Lung (tissue), 12 donors: ENCODE measurements around the gene HEMK1. TPM values are rescaled to one million over a fixed set of nuclear protein-coding genes. Genes with fewer than 3 reads are reported as not detected.

Source experiments
- ATAC-seq: fragments of 200-7000 bp; cut with Tn5 transposase; one replicate; pipeline ENCODE4 v1.9.1; 2020; ENCODE audit warnings: moderate number of reproducible peaks; ENCODE audit not compliant: insufficient read depth, low FRiP score
- DNase-seq, 3 donors: peaks; one replicate each; pipeline ENCODE4 v3.0.0-alpha.2; 2013 to 2017
- H3K27ac ChIP-seq, 2 donors: one replicate each; pipeline ENCODE4 v1.5.1; 2013; ENCODE audit warnings: mild to moderate bottlenecking in 2 of 2, moderate library complexity in 2 of 2, control low read depth in 1 of 2, inconsistent platforms in 1 of 2, low read depth in 1 of 2, low read length in 1 of 2
- H3K27me3 ChIP-seq, 3 donors: one replicate each; pipeline ENCODE4 v1.5.1; 2013; ENCODE audit warnings: low read length in 2 of 3; ENCODE audit not compliant: control insufficient read depth in 3 of 3, insufficient read depth in 3 of 3
- H3K36me3 ChIP-seq, 4 donors: one replicate each; pipeline ENCODE4 v1.5.1; 2013; ENCODE audit warnings: low read length in 4 of 4, mild to moderate bottlenecking in 1 of 4, moderate library complexity in 1 of 4; ENCODE audit not compliant: control insufficient read depth in 4 of 4, insufficient read depth in 4 of 4
- H3K4me1 ChIP-seq, 5 donors: one replicate each; pipeline ENCODE4 v1.5.1; 2013; ENCODE audit warnings: low read length in 5 of 5, mild to moderate bottlenecking in 2 of 5, moderate library complexity in 1 of 5; ENCODE audit not compliant: control insufficient read depth in 5 of 5, insufficient read depth in 5 of 5
- H3K4me3 ChIP-seq: one replicate; pipeline ENCODE4 v1.5.1; 2013; ENCODE audit warnings: mild to moderate bottlenecking, control low read depth, moderate library complexity
- H3K9ac ChIP-seq, 2 donors: one replicate each; pipeline ENCODE4 v1.5.1; 2013; ENCODE audit warnings: low read length in 2 of 2, control low read depth in 1 of 2; ENCODE audit not compliant: insufficient read depth in 1 of 2
- H3K9me3 ChIP-seq, 4 donors: one replicate each; pipeline ENCODE4 v1.5.1; 2013; ENCODE audit warnings: low read length in 3 of 4, mild to moderate bottlenecking in 1 of 4, moderate library complexity in 1 of 4; ENCODE audit not compliant: control insufficient read depth in 4 of 4, insufficient read depth in 3 of 4
- whole genome bisulfite sequencing, 2 donors: extraction: QIAGEN DNeasy Blood & Tissue Kit; methylation state at CpG; one replicate each; pipeline ENCODE4 v1.1.7; 2013; 5-methylcytosine and 5-hydroxymethylcytosine counted together
- polyA plus RNA-seq, 2 donors: library from polyadenylated mRNA; stranded (reverse); fragments of 200-250 nt; gene quantifications; one replicate each; pipeline ENCODE4 v1.2.1, GENCODE V29; 2013
- total RNA-seq, 2 donors: library from RNA; depleted of rRNA in 1 of 2; stranded (reverse); fragments of >200 nt in 1 of 2; gene quantifications; one replicate each; pipeline ENCODE4 v1.2.1, GENCODE V29; 2014 to 2021
- TF ChIP-seq, protein P1 (sequence below): IDR thresholded peaks from 2 replicates; pipeline ENCODE4 v1.5.1; 2012; ENCODE audit warnings: mild to moderate bottlenecking; ENCODE audit errors: control extremely low read depth, extremely low read depth
- donor health status: control.
- donor health status: control.
- donor health status: Bipolar disorder and iron deficiency.
- donor health status: healthy.
- donor health status: DM: yes; HTN: yes; CAD: no.

The HEMK1 gene
- total and polyA plus RNA-seq, 4 donors, result 16.0 to 28.0 (median 18.7) TPM

DNA sequence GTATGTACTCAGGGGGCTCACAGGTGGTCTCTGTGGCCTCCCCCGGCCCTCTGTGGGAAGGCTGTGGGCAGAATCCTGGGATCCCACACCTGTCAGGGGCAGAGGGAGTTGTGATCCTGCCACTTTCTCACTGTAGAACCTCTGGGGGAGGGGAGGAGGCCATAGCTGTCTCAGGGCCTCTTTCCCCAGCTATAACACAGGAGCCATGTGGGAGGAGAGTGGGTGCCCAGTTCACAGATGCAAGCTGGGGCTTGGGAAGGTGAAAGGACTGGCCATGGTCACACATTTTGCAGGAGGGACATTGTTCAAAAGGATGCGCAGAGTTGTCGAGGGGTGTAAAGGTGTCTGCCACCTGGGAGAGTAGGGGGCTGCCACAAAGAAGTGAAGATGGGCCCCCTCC lies 59.3 kb downstream of the HEMK1 start:
- Histone ChIP-seq H3K4me1 (peaks cover 0 to 37% (median 19%) of the 10 kb centered on the region in 5 donors), H3K36me3 (peaks cover 0 to 5% (median 2%) of the 10 kb centered on the region in 4 donors), H3K9ac (no peak overlapping the region), H3K27me3 (no peaks in the 10 kb centered on the region), H3K4me3 (no peak overlapping the region), H3K9me3 (no peaks in the 10 kb centered on the region), H3K27ac (peak overlapping the region in 1 of 2 donors; percentile 63)
- WGBS, 2 donors, result 94 to 95% methylated on average over 3 of the region's 3 CpGs
- DNase-seq (no peak), ATAC-seq (no peak)
- TF ChIP-seq, protein P1, sequence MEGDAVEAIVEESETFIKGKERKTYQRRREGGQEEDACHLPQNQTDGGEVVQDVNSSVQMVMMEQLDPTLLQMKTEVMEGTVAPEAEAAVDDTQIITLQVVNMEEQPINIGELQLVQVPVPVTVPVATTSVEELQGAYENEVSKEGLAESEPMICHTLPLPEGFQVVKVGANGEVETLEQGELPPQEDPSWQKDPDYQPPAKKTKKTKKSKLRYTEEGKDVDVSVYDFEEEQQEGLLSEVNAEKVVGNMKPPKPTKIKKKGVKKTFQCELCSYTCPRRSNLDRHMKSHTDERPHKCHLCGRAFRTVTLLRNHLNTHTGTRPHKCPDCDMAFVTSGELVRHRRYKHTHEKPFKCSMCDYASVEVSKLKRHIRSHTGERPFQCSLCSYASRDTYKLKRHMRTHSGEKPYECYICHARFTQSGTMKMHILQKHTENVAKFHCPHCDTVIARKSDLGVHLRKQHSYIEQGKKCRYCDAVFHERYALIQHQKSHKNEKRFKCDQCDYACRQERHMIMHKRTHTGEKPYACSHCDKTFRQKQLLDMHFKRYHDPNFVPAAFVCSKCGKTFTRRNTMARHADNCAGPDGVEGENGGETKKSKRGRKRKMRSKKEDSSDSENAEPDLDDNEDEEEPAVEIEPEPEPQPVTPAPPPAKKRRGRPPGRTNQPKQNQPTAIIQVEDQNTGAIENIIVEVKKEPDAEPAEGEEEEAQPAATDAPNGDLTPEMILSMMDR, result no peak

DNA sequence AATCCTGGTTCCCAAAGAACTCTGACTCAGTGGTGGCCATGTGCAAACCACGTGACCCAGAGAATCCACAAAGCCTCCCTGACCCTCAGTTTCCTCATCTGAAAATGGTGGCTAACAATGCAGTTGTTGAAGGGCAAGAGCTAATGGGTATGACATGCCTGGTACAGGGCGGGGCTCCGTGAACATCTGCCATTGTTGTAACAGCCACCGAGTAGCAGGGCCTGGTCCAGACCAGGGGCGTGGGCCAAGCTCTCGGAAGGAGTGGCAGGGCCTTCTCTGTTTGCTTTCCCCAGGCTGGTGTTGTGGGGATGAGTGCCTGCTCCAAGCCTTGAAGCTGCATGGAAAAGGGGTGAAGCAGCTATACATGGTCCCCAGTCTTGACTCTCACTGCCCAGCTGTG lies 61.1 kb downstream of the HEMK1 start:
- no peaks in the 10 kb centered on the region for H3K27me3 ChIP-seq
- H3K4me1 ChIP-seq, result peaks cover 0 to 30% (median 5%) of the 10 kb centered on the region in 5 donors
- WGBS, 2 donors, result 85 to 87% methylated on average over 6 of the region's 6 CpGs
- ATAC-seq, result no peak
- no peak overlapping the region for H3K4me3 ChIP-seq
- no peaks in the 10 kb centered on the region for H3K9me3 ChIP-seq
- peak overlapping the region in 1 of 2 donors; percentile 42 for H3K27ac ChIP-seq
- H3K36me3 ChIP-seq, result peaks cover 0 to 5% (median 2%) of the 10 kb centered on the region in 4 donors
- H3K9ac ChIP-seq, result no peak overlapping the region
- no peak for DNase-seq
- TF ChIP-seq, protein P1, result no peak

DNA sequence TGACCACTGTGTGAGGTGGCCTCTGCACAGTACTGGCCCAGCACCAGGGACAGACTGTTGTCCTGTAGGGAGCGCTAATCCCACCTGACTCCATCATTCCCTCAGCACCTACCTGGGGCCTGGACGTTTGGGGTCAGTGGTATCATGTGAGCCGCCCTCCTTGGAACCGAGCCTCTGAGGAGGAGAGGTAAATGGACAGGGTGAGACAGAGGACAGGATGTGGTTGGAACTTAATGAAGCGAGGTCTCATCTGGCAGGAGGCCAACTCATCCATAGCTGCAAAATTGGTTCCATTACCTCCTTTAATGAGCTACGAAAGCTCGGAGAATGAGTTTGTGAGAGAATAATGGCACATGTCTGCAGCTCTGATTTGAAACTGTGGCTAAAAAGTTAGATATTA lies 61.6 kb downstream of the HEMK1 start:
- WGBS, 2 donors, result 54 to 80% methylated on average over 7 of the region's 7 CpGs
- no peak for ATAC-seq
- peak overlapping the region in 1 of 2 donors; percentile 2 for H3K27ac ChIP-seq

More for the DNA sequence above, 61.6 kb downstream of the HEMK1 start:
- no peak overlapping the region for H3K4me3 ChIP-seq
- DNase-seq, result no peak
- no peaks in the 10 kb centered on the region for H3K9me3 ChIP-seq
- peaks cover 0 to 30% (median 5%) of the 10 kb centered on the region in 5 donors for H3K4me1 ChIP-seq
- H3K9ac ChIP-seq, result no peak overlapping the region
- H3K36me3 ChIP-seq, result peaks cover 0 to 4% (median 1%) of the 10 kb centered on the region in 4 donors
- TF ChIP-seq, protein P1, result no peak
- no peaks in the 10 kb centered on the region for H3K27me3 ChIP-seq
